A549 (cell line): ENCODE results near the gene LRRC4B. TPM values are rescaled to one million over a fixed set of nuclear protein-coding genes. Genes with fewer than 3 reads are reported as not detected.

ENCODE experiments used
- polyA plus RNA-seq, 4 experiments: library from polyadenylated mRNA; depleted of rRNA in 3 of 4; stranded (reverse); fragments of >200 nt; fragmentation: RNase III in 1 of 4; extraction: RNeasy Plus Mini Kit Qiagen cat#74134 plus additional on column Dnase treatment in 1 of 4; gene quantifications; 2 replicates in 3 of 4; 3 replicates in 1 of 4; pipeline ENCODE4 v1.2.3, GENCODE V29; 2011 to 2017

LRRC4B gene
- polyA plus RNA-seq, 2 of the 4 experiments (the other 2 are of a cell fraction) = 0.54 to 0.97 TPM

Other genes with a start within 250 kb of the LRRC4B start
- gene KCNC3, start 239.1 kb downstream of the LRRC4B start, polyA plus RNA-seq (2011; rRNA removed) = 0.17 and 0.32 TPM in 2 replicates
- gene KCNC3, start 239.1 kb downstream of the LRRC4B start, polyA plus RNA-seq (2017; fragmentation: RNase III; extraction: RNeasy Plus Mini Kit Qiagen cat#74134 plus additional on column Dnase treatment) = 1.0 to 1.7 TPM (median 1.4 TPM) in 3 replicates
- 1.3 and 1.7 TPM in 2 replicates for gene NAPSA, start 202.8 kb downstream of the LRRC4B start, polyA plus RNA-seq (2011; rRNA removed)
- 1.5 to 2.0 TPM (median 1.7 TPM) in 3 replicates for gene NAPSA, start 202.8 kb downstream of the LRRC4B start, polyA plus RNA-seq (2017; fragmentation: RNase III; extraction: RNeasy Plus Mini Kit Qiagen cat#74134 plus additional on column Dnase treatment)
- 39.2 and 39.3 TPM in 2 replicates for gene NR1H2, start 192.0 kb downstream of the LRRC4B start, polyA plus RNA-seq (2011; rRNA removed)
- 52.5 to 69.7 TPM (median 67.0 TPM) in 3 replicates for gene NR1H2, start 192.0 kb downstream of the LRRC4B start, polyA plus RNA-seq (2017; fragmentation: RNase III; extraction: RNeasy Plus Mini Kit Qiagen cat#74134 plus additional on column Dnase treatment)
- 24.2 and 26.1 TPM in 2 replicates for gene POLD1, start 184.1 kb downstream of the LRRC4B start, polyA plus RNA-seq (2011; rRNA removed)
- gene POLD1, start 184.1 kb downstream of the LRRC4B start, polyA plus RNA-seq (2017; fragmentation: RNase III; extraction: RNeasy Plus Mini Kit Qiagen cat#74134 plus additional on column Dnase treatment) = 84.9 to 88.8 TPM (median 88.0 TPM) in 3 replicates
- gene SPIB, start 149.5 kb downstream of the LRRC4B start, polyA plus RNA-seq (2011; rRNA removed) = not detected in 2 replicates
- 0.03 to 0.54 TPM (median 0.12 TPM) in 3 replicates for gene SPIB, start 149.5 kb downstream of the LRRC4B start, polyA plus RNA-seq (2017; fragmentation: RNase III; extraction: RNeasy Plus Mini Kit Qiagen cat#74134 plus additional on column Dnase treatment)
- gene MYBPC2, start 135.5 kb downstream of the LRRC4B start, polyA plus RNA-seq (2011; rRNA removed) = 0.03 TPM in 1 of 2 replicates, not detected in the other
- 0.03 to 0.10 TPM in 2 of 3 replicates, not detected in the other for gene MYBPC2, start 135.5 kb downstream of the LRRC4B start, polyA plus RNA-seq (2017; fragmentation: RNase III; extraction: RNeasy Plus Mini Kit Qiagen cat#74134 plus additional on column Dnase treatment)
- 52.8 and 54.0 TPM in 2 replicates for gene EMC10, start 91.9 kb downstream of the LRRC4B start, polyA plus RNA-seq (2011; rRNA removed)
- gene EMC10, start 91.9 kb downstream of the LRRC4B start, polyA plus RNA-seq (2017; fragmentation: RNase III; extraction: RNeasy Plus Mini Kit Qiagen cat#74134 plus additional on column Dnase treatment) = 140 to 147 TPM (median 147 TPM) in 3 replicates
- gene GARIN5A, start 91.6 kb downstream of the LRRC4B start, polyA plus RNA-seq (2011; rRNA removed) = 0.57 and 1.1 TPM in 2 replicates
- gene GARIN5A, start 91.6 kb downstream of the LRRC4B start, polyA plus RNA-seq (2017; fragmentation: RNase III; extraction: RNeasy Plus Mini Kit Qiagen cat#74134 plus additional on column Dnase treatment) = 1.5 to 2.5 TPM (median 1.7 TPM) in 3 replicates
- 19.3 and 24.2 TPM in 2 replicates for gene JOSD2, start 57.2 kb downstream of the LRRC4B start, polyA plus RNA-seq (2011; rRNA removed)
- gene JOSD2, start 57.2 kb downstream of the LRRC4B start, polyA plus RNA-seq (2017; fragmentation: RNase III; extraction: RNeasy Plus Mini Kit Qiagen cat#74134 plus additional on column Dnase treatment) = 55.5 to 62.4 TPM (median 61.7 TPM) in 3 replicates
- gene ASPDH, start 54.5 kb downstream of the LRRC4B start, polyA plus RNA-seq (2011; rRNA removed) = not detected in 2 replicates
- gene ASPDH, start 54.5 kb downstream of the LRRC4B start, polyA plus RNA-seq (2017; fragmentation: RNase III; extraction: RNeasy Plus Mini Kit Qiagen cat#74134 plus additional on column Dnase treatment) = not detected in 3 replicates
- 0.25 and 0.29 TPM in 2 replicates for gene SYT3, start 71.4 kb upstream of the LRRC4B start, polyA plus RNA-seq (2011; rRNA removed)
- gene SYT3, start 71.4 kb upstream of the LRRC4B start, polyA plus RNA-seq (2017; fragmentation: RNase III; extraction: RNeasy Plus Mini Kit Qiagen cat#74134 plus additional on column Dnase treatment) = 0.45 to 1.2 TPM (median 1.1 TPM) in 3 replicates
- 1.8 and 2.1 TPM in 2 replicates for gene C19orf81, start 81.0 kb upstream of the LRRC4B start, polyA plus RNA-seq (2011; rRNA removed)
- gene C19orf81, start 81.0 kb upstream of the LRRC4B start, polyA plus RNA-seq (2017; fragmentation: RNase III; extraction: RNeasy Plus Mini Kit Qiagen cat#74134 plus additional on column Dnase treatment) = 7.9 to 9.5 TPM (median 8.2 TPM) in 3 replicates
- gene SHANK1, start 151.4 kb upstream of the LRRC4B start, polyA plus RNA-seq (2011; rRNA removed) = 0.01 and 0.04 TPM in 2 replicates
- 0.07 to 0.17 TPM (median 0.09 TPM) in 3 replicates for gene SHANK1, start 151.4 kb upstream of the LRRC4B start, polyA plus RNA-seq (2017; fragmentation: RNase III; extraction: RNeasy Plus Mini Kit Qiagen cat#74134 plus additional on column Dnase treatment)
- gene CLEC11A, start 154.9 kb upstream of the LRRC4B start, polyA plus RNA-seq (2011; rRNA removed) = 1.4 and 1.5 TPM in 2 replicates
- 5.0 to 6.4 TPM (median 6.2 TPM) in 3 replicates for gene CLEC11A, start 154.9 kb upstream of the LRRC4B start, polyA plus RNA-seq (2017; fragmentation: RNase III; extraction: RNeasy Plus Mini Kit Qiagen cat#74134 plus additional on column Dnase treatment)
- not detected in 2 replicates for gene GPR32, start 202.0 kb upstream of the LRRC4B start, polyA plus RNA-seq (2011; rRNA removed)
- gene GPR32, start 202.0 kb upstream of the LRRC4B start, polyA plus RNA-seq (2017; fragmentation: RNase III; extraction: RNeasy Plus Mini Kit Qiagen cat#74134 plus additional on column Dnase treatment) = not detected in 3 replicates
- not detected in 2 replicates for gene ACP4, start 222.0 kb upstream of the LRRC4B start, polyA plus RNA-seq (2011; rRNA removed)
- not detected in 3 replicates for gene ACP4, start 222.0 kb upstream of the LRRC4B start, polyA plus RNA-seq (2017; fragmentation: RNase III; extraction: RNeasy Plus Mini Kit Qiagen cat#74134 plus additional on column Dnase treatment)